HG02798 (cell line): ENCODE measurements around the gene ZNF277.

Source experiments
- ATAC-seq: cut with Tn5 transposase; IDR thresholded peaks from one replicate; pipeline ENCODE4 v1.9.1; 2021; ENCODE audit warnings: mild to moderate bottlenecking; ENCODE audit not compliant: unreplicated experiment, poor library complexity

ZNF277 gene

DNA sequence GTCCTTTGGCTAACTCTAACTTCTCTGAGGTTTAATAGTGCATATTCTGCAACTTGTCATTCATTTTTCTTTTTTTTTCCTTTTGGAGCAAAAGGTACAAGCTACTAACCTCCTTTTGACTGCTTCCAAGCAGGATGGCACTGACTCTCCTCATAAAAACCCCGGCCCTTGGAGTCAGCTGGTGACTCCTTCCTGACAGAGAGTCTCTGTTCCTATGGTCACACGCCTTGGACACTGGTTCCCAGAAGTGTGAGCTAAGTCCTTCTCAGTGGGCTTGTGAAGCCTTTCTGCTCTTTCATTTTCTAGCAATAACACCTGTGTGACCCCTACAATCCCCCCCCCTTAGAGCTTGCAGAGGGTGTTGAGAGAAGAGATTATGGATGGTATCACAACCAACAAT lies 22.0 kb upstream of the ZNF277 start:
- ATAC-seq: no peak

DNA sequence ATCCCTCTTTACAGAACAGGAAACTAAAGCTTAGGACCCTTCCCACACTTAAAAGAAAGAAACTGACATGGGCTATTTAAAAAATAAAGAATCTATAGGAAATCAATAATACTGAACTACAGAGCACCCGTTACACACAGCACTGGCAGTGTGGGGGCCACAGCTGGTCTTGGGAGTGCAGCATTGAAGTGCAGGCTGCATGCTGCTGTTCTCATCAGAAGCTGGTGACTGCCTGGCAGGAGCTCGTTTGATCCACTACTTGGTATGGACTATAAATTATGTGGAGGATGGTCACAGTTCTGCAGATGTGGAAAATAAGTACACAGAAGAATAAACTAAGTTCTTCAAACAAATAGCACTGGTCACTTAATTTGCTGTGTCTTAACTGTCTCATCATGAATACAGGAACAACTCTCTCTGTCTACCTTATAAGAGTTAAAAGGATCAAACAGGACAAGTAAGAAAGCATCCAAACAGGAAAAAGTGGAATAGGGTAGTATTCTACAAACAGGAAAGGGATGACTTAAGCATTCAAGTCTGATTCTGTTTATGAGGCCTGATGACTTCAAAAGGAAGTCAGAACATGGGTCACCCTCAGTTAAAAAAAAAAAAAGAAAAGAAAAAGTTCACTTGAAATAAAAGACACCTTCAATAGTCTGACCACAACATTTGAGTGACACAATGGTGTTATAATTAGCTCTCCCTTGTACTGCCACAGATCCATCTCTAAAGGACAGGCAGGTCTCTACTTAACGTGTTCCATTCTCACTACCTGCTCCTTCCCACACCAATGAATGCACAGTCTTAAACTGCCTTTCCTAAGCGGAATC lies 21.3 kb upstream of the ZNF277 start:
- no peak for ATAC-seq

DNA sequence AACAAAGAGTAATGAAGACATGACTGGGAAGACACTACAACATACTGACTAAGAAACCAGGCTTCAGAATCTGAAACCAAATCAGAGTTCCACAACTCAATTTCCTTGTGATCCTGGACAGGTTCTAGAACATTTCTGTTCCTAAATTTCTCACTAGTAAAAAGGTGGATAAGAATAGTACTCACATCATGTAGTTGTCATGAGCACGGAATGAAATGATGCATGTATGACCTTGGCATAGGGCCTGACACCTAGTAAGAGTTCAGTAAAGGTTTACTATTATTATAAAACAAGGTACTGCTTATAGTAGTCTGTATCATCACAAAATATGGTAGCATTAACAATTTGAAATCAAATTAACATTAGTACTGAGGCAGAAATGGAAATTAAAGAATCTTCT lies 20.2 kb upstream of the ZNF277 start:
- ATAC-seq: no peak

DNA sequence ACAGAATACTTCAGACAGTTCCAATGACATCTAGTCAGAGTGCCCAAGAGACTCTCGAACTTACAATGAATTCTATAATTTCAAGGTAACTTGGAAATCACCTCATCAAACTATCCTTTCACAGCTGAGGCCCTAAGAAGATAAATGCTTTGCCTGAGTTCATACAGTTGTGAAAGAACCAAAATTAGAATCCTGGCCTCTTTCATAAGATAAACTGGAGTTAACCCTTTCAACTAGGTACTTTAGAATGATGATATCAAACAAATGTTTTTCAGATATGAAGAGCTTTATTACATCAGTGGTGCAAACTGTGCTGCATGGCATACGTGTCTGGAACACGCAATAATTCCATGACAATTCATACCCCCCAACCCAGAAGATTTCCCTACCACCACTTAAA lies 18.2 kb upstream of the ZNF277 start:
- ATAC-seq: no peak

DNA sequence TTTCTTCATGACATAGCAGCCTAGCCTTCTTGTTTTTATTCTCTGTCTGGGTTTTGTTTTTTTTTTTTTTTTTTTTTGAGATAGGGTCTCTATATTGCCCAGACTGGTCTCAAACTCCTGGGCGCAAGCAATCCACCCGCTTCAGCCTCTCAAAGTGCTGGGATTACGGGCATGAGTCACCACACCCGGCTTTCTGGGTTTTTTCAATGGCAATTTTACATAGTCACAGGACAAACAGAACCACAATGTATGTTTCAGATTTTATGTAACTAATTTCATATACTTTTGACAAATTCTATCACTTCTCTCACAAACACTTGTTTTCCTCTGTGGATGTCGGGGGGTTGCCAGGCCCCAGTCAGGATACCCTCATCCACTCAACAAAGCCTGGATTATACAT lies 16.8 kb upstream of the ZNF277 start:
- no peak for ATAC-seq

DNA sequence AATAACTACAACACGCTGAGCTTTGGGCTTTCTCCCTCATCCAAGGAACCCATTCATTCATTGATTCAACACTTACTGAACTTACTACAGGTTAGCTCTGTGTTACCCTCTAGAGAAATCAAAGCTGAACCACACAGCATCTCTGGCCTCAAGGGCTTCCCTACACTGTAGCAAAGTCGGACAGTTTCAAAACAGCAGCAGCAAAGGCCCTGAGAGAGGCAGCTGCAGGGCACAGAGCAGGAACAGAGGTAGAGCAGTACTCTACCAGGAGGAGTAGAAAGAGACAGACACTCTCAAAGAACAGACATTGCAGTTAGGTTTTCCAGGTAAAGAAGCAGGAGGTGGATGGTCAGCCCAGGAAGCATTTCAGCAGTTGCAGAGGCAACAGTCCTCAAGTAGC lies 16.4 kb upstream of the ZNF277 start:
- no peak for ATAC-seq

DNA sequence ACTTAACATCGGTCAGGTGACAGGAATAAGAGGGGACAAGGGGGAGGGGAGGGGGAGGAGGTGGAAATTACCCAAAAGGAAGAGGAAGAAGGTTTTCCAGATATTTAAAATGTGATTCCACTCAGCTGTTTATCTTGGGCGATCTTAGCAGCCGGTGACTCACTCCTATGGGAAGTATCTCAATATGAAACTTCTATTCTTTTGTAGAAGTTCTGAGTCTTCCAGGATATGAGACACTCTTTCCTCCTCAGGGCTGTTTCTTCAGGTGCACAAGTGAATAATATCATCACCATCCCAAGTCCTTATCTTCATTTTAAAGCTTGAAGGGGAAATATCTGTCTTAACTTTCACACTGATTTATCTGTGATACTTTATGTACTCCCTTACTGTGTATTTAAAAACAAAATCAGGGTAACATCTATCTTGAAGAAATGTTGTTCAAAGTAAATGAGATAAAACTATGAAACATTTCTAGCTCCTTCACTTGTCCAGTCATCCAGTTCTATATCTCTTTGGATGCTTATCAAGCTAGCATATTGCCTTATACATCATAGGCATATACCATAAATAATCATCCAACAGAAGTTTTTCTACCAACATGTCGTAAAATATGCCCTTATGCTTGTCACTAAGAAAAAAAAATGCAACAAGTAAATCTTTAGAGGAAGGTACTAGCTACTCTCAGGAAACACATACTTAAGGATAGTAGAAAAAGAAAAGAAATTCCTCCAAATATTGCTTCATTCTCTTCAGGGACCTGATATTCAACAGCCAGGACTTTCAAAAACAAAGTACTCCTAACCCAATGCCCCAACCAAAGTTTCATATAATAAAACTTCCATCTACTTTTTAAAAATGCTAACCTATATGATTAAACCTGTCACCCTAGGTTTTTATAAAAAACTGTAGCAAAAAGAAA lies 14.0 kb upstream of the ZNF277 start:
- ATAC-seq: no peak

DNA sequence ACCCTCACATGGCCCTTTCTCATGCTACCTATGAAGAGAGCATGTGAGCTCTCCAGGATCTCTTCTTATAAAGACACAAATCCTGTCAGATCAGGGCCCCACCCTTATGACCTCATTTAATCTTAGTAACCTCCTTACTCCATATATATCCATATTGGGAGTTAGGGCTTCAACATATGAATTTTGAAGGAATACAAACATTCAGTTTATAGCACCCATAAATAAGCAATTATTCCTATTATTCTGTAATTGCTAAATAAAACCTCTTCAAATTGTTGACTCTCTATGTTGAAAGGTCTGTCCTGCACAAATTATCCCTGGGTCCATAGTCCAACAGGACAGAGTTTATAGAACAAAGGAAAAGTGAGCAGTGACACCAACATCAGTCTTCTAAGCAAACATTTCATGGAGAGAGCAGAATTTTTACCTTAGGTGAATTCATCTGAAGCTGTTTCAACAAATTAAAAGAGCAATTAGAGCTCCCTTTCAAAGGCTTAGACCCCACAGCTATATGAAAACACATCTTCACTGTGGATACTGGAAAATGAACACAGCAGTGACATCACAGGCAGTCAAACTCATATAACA lies 12.5 kb upstream of the ZNF277 start:
- ATAC-seq: no peak

DNA sequence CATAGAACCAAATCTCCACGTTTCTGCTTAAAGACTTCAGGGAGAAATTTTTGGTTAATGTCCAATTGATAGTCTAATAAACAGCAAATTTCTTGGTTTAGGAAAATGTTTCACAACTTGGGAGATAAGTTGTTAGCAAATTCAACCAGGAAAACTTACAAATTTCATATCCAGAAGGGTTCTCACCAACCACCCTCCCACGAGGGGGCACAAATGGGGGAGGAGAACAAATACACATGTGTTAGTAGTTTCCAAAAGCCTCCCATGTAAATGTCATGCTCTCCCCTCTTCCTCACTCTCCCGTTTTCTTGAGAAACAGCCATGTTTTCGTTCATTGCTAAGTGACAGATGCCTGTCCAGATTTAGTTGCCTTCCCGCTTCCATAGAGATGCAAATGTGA lies 10.8 kb upstream of the ZNF277 start:
- ATAC-seq: no peak

DNA sequence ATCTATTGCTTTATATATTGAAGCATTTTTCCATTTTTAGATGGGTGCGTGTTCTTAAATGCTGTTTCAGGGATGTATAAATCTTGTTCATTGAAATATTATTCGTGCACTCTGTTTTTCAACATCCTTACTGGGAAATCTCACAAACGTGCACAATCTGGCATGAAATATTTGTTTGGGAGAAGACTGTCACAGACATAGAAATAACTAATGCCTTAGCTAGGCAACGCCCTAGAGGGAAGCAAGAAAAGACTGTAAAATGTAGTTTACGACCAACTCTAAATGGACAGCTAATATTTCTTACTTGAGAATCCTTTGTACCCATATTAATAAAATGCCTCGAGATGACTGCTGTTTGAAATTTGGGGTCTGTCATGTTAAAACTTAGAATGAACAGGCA lies 9.2 kb upstream of the ZNF277 start:
- no peak for ATAC-seq

DNA sequence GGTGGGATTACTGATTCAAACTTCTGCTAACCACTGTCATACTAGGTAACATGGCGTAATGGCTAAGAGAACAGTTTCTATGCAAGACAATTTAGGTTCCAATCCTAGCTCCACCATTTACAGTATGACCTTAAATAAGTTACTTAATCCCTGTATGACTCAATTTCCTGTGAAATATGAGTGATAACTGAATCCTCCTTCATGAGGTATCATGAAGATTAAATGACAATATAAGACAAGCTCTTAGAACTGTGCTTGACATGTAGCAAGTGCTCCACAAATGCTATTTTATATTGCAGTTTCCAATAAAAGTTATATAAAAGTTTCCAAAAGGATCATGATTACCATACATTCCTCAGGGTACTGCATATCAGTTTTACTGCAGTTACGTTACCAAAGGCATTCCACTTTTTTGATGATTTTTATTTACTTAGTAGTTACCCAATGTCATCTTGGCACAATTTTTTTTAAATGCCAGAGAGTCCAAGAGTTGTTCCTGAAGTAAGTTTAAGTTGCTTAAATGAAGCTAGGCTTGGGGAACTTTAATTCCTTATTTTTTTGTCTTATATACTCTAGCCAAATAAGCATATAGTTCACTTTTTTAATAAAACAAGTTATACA lies 7.3 kb upstream of the ZNF277 start:
- no peak for ATAC-seq

DNA sequence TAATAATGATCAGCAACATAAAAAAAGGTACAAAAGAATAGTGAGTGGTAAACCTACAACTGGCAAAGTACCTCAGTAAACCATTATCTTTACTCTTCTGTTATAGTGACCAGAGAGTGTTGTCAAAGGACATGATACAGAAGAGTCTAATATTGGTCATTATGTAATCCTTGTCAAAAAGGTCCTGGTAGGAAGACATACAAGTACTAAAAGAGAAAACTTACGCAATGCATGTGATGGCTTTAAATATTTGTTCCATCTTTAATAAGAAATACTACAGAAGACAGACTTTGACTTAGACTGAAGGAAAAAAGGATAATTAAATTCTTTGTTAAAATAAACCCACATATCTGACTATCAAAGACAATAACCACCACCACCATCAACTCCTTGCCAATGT lies 6.8 kb upstream of the ZNF277 start:
- no peak for ATAC-seq

DNA sequence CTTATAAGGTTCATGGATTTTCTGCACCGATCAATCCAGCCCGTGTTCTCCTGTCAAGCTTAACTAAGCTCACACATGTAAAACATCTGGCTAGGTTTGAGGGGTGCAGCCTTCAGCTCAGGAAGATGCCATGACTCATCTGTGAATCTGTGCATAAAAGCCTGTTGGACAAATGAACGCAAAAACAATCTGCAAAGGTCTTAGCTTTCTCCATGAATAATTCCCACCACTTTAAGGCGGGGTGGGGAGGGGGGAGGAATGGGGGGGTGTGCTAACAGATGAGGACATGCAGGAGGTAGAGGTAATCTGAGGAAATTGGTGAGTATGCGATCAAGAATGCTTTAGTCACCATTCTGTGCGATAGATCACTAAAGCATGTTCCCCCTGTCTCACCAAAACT lies 5.1 kb upstream of the ZNF277 start:
- ATAC-seq: no peak

DNA sequence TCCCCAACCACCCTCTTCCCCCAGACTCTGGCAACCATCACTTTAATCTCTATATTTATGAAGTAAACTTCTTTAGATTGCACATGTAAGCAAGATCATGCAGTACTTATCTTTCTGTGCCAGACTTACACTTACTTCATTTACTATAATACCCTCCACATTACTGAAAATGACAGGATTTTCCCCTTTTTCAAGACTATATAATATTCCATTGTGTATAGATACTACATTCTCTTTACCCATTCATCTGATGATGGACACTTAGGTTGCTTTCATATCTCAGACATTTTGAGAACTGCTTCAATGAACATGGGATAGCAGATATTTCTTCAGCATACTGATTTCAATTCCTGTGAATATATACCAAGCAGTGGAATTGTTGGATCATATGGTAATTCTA lies 4.7 kb upstream of the ZNF277 start:
- ATAC-seq: no peak

DNA sequence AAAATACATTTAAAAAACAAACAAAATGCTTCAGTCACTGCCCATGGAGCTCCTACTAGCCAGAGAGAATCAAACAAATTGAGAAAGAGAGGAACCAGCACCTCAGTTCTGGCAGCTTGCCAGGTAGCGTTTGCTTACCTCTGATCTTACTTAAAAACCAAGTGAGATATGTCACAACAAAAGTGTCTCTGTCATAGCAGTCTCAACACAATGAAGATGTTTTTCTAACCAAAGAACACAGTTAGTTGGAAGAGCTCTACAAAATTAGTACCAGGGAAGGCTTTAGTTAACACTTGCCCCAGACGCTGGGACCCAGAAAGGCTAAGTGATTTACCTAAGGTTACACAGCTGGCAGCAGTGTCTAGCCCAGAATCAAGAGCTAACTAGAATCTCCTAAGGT lies 3.7 kb upstream of the ZNF277 start:
- no peak for ATAC-seq

DNA sequence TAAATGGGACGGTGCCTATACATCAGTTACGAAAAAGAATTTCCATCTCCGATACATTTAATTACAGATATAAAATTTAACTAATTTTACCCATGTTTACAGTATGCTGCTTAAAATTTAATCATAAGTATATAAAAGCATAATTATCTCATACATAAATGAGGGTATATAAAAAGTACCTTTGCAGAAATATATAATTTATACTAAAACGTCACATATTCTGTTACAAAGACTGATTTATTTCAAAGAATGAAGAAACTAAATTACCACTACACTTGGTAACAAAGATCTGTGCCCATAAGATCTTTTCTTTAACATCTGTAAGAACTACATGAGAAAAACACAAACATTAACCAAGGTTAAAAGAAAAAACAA lies 3.1 kb upstream of the ZNF277 start:
- no peak for ATAC-seq

DNA sequence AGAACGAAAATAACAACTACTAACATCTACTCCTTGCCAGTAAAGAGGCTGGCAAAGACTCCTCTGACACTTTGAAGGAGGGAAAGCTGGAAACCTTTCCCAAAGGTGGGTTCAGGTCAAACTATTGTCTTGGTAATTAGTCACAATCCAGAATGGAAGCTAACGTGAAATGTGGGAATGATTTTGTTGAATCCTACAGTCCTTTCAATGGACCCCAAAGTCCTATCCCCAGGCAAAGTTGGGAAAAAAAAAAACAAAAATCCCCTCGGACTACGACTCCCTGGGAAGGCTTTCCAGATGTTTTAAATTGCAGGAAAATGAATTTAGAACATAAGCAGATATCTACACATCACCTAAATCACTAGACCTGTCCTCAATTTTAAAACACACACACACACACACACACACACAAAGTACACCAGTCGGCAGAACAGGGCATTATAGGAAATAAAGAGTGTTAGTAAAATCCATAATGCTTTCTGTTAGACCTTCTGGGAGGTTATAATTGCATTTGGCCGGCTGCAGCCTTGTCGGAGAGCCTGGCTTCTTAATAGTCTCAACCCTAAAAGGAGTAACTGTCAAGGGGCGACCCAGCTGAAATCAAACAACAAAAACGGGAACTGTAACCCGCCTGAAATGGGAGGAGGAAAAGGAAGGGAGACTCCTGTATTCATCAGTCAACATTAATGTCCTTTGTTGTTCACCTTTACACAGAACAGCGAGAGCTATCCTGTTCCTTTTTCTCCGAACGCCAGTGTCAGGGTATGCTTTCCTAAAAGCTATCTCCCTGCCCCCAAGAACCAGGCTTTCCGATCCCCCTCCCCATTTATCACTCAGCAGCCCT lies 1.8 kb upstream of the ZNF277 start:
- ATAC-seq: no peak

DNA sequence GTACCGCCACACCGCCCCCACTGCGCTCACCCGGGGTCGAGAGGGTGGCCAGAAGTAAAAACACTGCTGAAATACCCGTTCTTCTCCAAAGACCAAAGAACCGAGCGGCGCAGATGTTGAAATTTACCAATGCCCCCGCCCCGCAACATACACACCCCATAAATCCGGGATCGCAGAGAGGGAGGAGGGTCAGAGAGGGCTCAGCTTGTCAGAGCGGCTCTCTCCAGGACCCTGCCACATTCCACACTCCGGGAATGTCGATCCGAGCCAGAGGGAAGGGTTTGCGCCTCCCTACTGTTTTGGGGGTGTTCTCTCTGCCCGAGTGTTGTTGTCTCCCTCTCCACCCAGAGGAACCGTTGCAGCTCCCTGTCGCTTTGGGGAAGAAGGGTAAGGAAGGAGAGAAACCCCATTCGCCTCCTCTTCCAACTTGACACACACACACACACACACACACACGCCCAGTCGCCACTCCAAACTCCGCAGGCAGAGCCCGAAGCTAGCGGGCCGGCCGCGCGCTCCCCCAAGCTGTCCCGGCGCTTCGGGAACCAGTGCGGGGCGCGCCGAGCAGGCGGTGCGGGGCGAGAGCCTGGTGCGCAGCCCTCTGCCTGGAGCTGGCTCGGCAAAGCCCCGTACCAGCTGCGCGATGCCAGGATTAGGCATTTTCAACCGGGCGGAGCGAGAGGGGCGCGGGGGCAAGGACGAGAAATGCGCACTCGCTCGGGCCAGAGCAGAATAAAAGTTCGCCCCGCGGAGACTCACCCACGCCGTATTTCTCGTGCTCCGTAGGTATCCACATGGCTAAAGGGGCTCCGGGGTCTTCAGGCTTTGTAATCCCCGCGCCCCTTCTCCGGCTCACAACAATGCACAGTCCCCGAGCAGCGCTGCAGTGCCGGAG lies 905 bp upstream of the ZNF277 start:
- peak; percentile 2 for ATAC-seq

DNA sequence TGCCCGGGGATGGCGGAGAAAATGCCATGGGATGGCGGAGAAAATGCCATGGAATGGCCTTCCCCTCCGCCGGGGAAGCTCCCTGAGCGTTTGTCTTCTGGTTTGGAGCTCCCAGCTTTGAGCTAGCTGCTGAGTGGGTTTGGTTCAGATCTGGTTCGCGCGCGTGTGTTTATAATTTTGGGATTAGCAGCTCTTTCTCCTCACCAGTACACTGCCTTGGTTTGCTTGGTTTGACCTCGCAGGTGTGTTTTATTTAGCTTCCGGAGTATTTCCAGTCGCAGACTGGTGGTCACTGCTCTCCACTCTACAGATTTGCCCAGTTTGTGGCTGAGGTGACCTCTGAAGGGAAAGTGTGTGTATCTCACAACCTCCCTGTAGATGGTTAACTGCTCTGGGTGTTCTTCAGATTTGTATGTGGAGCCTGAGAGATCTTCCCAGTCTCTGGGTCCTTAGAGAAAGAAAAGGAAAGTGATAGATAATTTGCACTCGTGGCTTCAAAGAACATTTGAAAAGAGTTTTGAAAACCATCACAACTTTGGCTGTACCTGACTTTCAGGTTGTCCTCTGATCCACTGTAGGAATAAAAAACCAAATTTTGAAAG lies 597 bp downstream of the ZNF277 start:
- ATAC-seq: no peak
